Esophagus (tissue), 2 donors: ENCODE results near the gene CCDC197. TPM values are rescaled to one million over a fixed set of nuclear protein-coding genes. Genes with fewer than 3 reads are reported as not detected.

Experiments
- H3K27ac ChIP-seq, 2 donors: one replicate each; pipeline ENCODE4 v1.5.1; 2013; ENCODE audit warnings: low read depth in 2 of 2, mild to moderate bottlenecking in 2 of 2, inconsistent platforms in 1 of 2, low read length in 1 of 2, moderate library complexity in 1 of 2
- H3K27me3 ChIP-seq, 2 donors: one replicate each; pipeline ENCODE4 v1.6.1; 2013; ENCODE audit warnings: low read length in 2 of 2, control low read depth in 1 of 2, mild to moderate bottlenecking in 1 of 2; ENCODE audit not compliant: insufficient read depth in 2 of 2, control insufficient read depth in 1 of 2
- H3K36me3 ChIP-seq, 2 donors: one replicate each; pipeline ENCODE4 v1.6.1; 2013; ENCODE audit warnings: low read length in 1 of 2; ENCODE audit not compliant: control insufficient read depth in 2 of 2, insufficient read depth in 2 of 2
- H3K4me1 ChIP-seq, 2 donors: one replicate each; pipeline ENCODE4 v1.6.1; 2013; ENCODE audit warnings: low read length in 1 of 2; ENCODE audit not compliant: control insufficient read depth in 2 of 2, insufficient read depth in 2 of 2
- H3K4me3 ChIP-seq, 2 donors: one replicate each; pipeline ENCODE4 v1.5.1; 2013; ENCODE audit warnings: low read length in 2 of 2, mild to moderate bottlenecking in 2 of 2, low read depth in 1 of 2, moderate library complexity in 1 of 2
- H3K9me3 ChIP-seq, 2 donors: one replicate each; pipeline ENCODE4 v1.6.1; 2013; ENCODE audit warnings: mild to moderate bottlenecking in 2 of 2, low read depth in 1 of 2, low read length in 1 of 2, moderate library complexity in 1 of 2; ENCODE audit not compliant: control insufficient read depth in 2 of 2, insufficient read depth in 1 of 2
- WGBS, 2 donors: extraction: QIAGEN DNeasy Blood & Tissue Kit; methylation state at CpG; one replicate each; pipeline ENCODE4 v1.1.7; 2013; 5-methylcytosine and 5-hydroxymethylcytosine counted together
- polyA plus RNA-seq, 2 donors: library from polyadenylated mRNA; stranded (reverse); fragments of 200-250 nt; gene quantifications; one replicate each; pipeline ENCODE4 v1.2.3, GENCODE V29; 2013
- donor health status: healthy with polysubstance abuse.
- donor health status: Bipolar disorder and iron deficiency.

CCDC197 gene
- polyA plus RNA-seq, 2 donors, result not detected

DNA sequence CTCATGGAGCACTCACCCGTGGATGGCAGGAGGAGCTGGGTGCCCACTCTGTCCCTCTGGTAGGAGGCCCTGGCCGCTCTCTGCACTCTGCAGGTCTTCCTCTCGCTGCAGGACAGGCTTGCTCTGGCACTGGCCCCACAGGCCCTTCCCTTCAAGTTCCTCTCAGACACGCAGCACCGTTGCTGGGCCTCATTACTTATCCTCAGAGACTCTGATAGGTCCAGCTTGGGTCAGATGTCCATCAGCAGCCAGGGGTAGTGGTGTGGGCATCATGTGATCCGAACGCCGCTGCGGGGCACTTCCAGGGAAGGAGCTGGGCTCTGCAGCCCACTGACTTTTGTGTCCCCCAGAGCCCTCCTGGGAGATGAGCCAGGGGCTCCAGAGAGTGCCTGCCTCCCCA, 40.9 kb downstream of the CCDC197 start:
- 88 to 90% methylated on average over 9 of the region's 9 CpGs for WGBS, 2 donors
- peaks cover 0 to 5% of the 10 kb centered on the region in 2 donors for H3K4me1 ChIP-seq
- H3K36me3 ChIP-seq, result peaks cover 0 to 2% of the 10 kb centered on the region in 2 donors
- no peaks in the 10 kb centered on the region for H3K9me3 ChIP-seq
- no peak overlapping the region for H3K27ac ChIP-seq
- H3K27me3 ChIP-seq, result no peaks in the 10 kb centered on the region
- H3K4me3 ChIP-seq, result no peak overlapping the region

- H3K9me3 ChIP-seq, result no peaks in the 10 kb centered on the region
- no peaks in the 10 kb centered on the region for H3K27me3 ChIP-seq
- 84% methylated on average over 6 to 7 of the region's 7 CpGs for WGBS, 2 donors
- peaks cover 0 to 2% of the 10 kb centered on the region in 2 donors for H3K36me3 ChIP-seq
- no peak overlapping the region for H3K27ac ChIP-seq
- peaks cover 0 to 5% of the 10 kb centered on the region in 2 donors for H3K4me1 ChIP-seq
- H3K4me3 ChIP-seq, result no peak overlapping the region
These were observed 41.4 kb downstream of the CCDC197 start for GRCh38 chr14:94038510-94038909.

DNA sequence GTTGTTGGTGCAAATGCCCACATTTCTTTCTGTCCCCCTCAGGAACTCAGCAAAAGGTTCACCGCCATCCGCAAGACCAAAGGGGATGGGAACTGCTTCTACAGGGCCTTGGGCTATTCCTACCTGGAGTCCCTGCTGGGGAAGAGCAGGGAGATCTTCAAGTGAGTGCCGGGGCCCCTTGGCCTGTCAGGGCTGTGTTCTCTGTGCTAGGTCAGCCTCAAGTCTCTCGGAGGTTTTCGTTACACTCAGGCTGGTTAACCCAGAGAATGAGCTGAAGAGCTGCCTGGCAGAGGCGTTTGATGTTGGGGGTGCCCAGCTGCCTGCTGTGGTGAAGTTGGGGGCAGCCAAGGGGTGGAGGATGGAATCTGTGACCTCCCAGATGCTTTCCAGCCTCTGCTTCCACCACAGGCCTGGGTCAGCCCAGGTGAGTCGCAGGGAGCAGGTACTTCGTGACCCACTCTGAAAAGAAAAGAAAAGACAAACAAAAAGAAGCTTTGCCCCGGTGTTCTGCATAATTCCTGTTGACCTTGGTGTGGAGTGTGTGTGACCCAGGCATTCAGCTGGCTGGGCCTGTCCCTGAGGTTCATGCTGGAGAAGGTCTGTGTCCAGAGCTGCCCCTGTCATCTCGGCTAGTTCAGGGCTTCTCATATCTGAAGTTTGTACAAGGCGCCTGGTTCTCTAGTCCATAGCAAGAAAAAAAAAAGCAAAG, 42.0 kb downstream of the CCDC197 start:
- no peaks in the 10 kb centered on the region for H3K27me3 ChIP-seq
- no peak overlapping the region for H3K27ac ChIP-seq
- no peaks in the 10 kb centered on the region for H3K9me3 ChIP-seq
- 88 to 89% methylated on average over 11 of the region's 11 CpGs for WGBS, 2 donors
- H3K4me1 ChIP-seq, result peaks cover 0 to 5% of the 10 kb centered on the region in 2 donors
- H3K4me3 ChIP-seq, result no peak overlapping the region
- peaks cover 0 to 6% of the 10 kb centered on the region in 2 donors for H3K36me3 ChIP-seq

DNA sequence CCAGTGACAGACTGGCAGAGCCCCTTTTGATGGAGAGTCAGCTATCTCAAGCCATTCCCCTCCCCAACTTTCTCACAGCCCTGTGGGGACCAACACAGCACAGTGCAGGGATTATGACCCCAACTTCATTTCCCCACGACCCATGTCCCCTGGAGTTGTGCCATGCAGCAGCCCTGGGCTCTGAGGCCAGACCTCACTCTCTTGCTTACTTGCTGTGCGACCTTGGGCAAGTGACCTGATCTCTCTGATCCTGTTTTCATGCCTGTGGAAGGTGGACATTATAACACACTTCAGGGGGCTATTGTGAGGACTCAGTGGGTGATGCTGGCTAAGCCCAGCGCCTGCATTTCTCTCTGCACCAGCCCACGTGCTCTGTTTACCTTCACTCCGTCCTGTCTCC, 43.1 kb downstream of the CCDC197 start:
- Histone ChIP-seq H3K27me3 (no peaks in the 10 kb centered on the region), H3K4me3 (no peak overlapping the region), H3K36me3 (peaks cover 0 to 14% of the 10 kb centered on the region in 2 donors), H3K4me1 (peaks cover 0 to 5% of the 10 kb centered on the region in 2 donors), H3K27ac (no peak overlapping the region), H3K9me3 (no peaks in the 10 kb centered on the region)
- 83 to 84% methylated on average over 5 of the region's 5 CpGs for WGBS, 2 donors

GRCh38 chr14:94040796-94041195, 43.7 kb downstream of the CCDC197 start:
- no peak overlapping the region for H3K4me3 ChIP-seq
- WGBS, 2 donors, result 86 to 87% methylated on average over 13 of the region's 13 CpGs
- H3K9me3 ChIP-seq, result no peaks in the 10 kb centered on the region
- no peaks in the 10 kb centered on the region for H3K27me3 ChIP-seq
- H3K27ac ChIP-seq, result no peak overlapping the region
- H3K4me1 ChIP-seq, result peaks cover 0 to 5% of the 10 kb centered on the region in 2 donors
- H3K36me3 ChIP-seq, result peaks cover 0 to 17% of the 10 kb centered on the region in 2 donors

GRCh38 chr14:94041551-94042346, 44.6 kb downstream of the CCDC197 start:
- peaks cover 3 to 20% of the 10 kb centered on the region in 2 donors for H3K36me3 ChIP-seq
- H3K4me3 ChIP-seq, result no peak overlapping the region
- 68 to 70% methylated on average over 18 of the region's 18 CpGs for WGBS, 2 donors
- H3K27ac ChIP-seq, result no peak overlapping the region
- no peaks in the 10 kb centered on the region for H3K9me3 ChIP-seq
- H3K4me1 ChIP-seq, result peaks cover 0 to 5% of the 10 kb centered on the region in 2 donors
- H3K27me3 ChIP-seq, result no peaks in the 10 kb centered on the region

DNA sequence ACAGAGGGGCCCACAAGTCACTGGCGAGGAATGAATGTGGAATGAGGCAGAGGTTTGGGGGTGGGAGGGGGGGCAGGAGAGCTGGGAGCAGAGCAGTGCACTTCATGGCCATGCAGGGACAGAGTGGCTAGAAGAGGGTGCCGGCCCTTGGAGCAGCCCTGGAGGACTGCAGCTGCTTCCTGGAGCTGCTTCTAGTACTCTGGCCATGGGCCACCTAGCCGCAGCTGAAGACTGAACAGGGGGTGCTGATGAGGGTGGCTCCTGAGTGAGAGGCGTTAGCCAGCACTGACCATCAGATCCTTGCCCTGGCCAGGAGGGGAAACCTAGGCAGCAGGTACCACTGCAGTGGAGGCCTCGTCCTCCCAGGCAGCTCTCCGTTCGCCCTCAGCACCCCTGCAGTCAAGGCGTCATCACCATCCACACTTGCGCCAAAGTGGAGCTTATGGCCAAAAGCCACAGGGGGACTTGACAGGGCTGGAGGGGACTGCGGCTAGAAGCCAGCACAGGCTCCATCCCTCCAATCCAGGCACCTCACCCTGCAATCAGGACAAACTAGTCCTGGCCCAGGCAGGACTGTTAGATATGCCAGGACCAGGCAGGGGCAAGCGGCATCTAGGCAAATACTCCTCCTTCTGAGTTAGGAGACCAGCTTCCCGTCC, 45.5 kb downstream of the CCDC197 start:
- no peaks in the 10 kb centered on the region for H3K9me3 ChIP-seq
- H3K4me1 ChIP-seq, result peaks cover 0 to 5% of the 10 kb centered on the region in 2 donors
- H3K27me3 ChIP-seq, result no peaks in the 10 kb centered on the region
- H3K36me3 ChIP-seq, result peaks cover 7 to 26% of the 10 kb centered on the region in 2 donors
- 70 to 75% methylated on average over 12 of the region's 12 CpGs for WGBS, 2 donors
- no peak overlapping the region for H3K4me3 ChIP-seq
- H3K27ac ChIP-seq, result no peak overlapping the region

DNA sequence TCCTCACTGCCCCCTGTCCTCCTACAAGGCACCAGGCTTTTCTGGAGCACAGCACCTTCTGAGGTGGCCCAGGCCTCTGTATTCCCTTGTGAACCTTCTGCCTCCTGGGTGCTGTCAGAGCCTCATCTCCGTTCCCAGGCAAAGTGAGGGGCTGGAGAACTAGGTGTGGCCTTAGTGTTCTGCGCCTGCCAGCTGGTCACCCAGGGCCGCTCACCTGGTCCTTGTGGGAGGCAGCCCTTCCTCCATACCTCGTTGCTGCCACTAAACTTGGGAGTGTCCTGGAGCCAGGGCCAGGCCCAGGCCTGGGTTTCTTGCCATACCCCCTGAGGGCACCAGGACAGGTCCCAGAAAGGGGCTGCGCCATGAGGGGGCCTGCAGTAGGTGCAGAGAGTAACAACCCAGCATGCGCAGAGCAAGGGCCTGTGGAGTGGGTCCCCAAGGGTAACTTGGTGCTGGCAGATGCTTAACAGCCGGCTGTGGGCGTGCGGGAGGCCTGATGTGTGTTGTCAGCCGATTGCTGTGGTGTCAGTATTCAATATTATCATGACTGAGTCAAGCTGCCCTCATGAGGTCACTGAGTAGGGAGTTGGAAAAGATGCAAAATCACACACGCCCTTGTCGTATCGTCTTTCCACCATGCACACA, 46.1 kb downstream of the CCDC197 start:
- H3K36me3 ChIP-seq, result peaks cover 7 to 30% of the 10 kb centered on the region in 2 donors
- H3K27me3 ChIP-seq, result no peaks in the 10 kb centered on the region
- peaks cover 0 to 5% of the 10 kb centered on the region in 2 donors for H3K4me1 ChIP-seq
- 75 to 79% methylated on average over 13 of the region's 13 CpGs for WGBS, 2 donors
- H3K9me3 ChIP-seq, result no peaks in the 10 kb centered on the region
- no peak overlapping the region for H3K4me3 ChIP-seq
- no peak overlapping the region for H3K27ac ChIP-seq

- H3K27me3 ChIP-seq, result no peaks in the 10 kb centered on the region
- H3K27ac ChIP-seq, result no peak overlapping the region
- H3K4me3 ChIP-seq, result no peak overlapping the region
- H3K9me3 ChIP-seq, result no peaks in the 10 kb centered on the region
- peaks cover 0 to 5% of the 10 kb centered on the region in 2 donors for H3K4me1 ChIP-seq
- 88 to 89% methylated on average over 14 of the region's 14 CpGs for WGBS, 2 donors
- H3K36me3 ChIP-seq, result peaks cover 12 to 36% of the 10 kb centered on the region in 2 donors
These were observed 46.8 kb downstream of the CCDC197 start for GRCh38 chr14:94043756-94044475.
